NCI-H1694 (cell line): ENCODE measurements around the gene CSF2.
"Not testable (repeated sequence)": the region's sequence is repeated elsewhere in the genome, so short reads cannot be mapped to it uniquely, and the experiment has no call there.

Experiments
- DNase-seq: peaks from one replicate; lab custom pipeline; 2025; lab: John Stamatoyannopoulos, UW

CSF2 gene

GRCh38 chr5:132108957-132109356 lies 35.4 kb downstream of the CSF2 start:
- DNase-seq: not testable (repeated sequence)

GRCh38 chr5:132109494-132110053 lies 36.0 kb downstream of the CSF2 start:
- DNase-seq: no peak

GRCh38 chr5:132110195-132110594 lies 36.6 kb downstream of the CSF2 start:
- DNase-seq: no peak

GRCh38 chr5:132110930-132111329 lies 37.3 kb downstream of the CSF2 start:
- DNase-seq: no peak

- no peak for DNase-seq
These were observed 38.5 kb downstream of the CSF2 start for GRCh38 chr5:132112111-132112510.

- DNase-seq: no peak
These were observed 40.8 kb downstream of the CSF2 start for GRCh38 chr5:132114150-132115121.

- no peak for DNase-seq
These were observed 41.8 kb downstream of the CSF2 start for GRCh38 chr5:132115375-132115774.

GRCh38 chr5:132116072-132116471 lies 42.5 kb downstream of the CSF2 start:
- DNase-seq: no peak

- not testable (repeated sequence) for DNase-seq
These were observed 43.4 kb downstream of the CSF2 start for GRCh38 chr5:132116909-132117489.

- DNase-seq: not testable (repeated sequence)
These were observed 47.1 kb downstream of the CSF2 start for GRCh38 chr5:132120717-132121116.

GRCh38 chr5:132122971-132123370 lies 49.4 kb downstream of the CSF2 start:
- not testable (repeated sequence) for DNase-seq

GRCh38 chr5:132123578-132123977 lies 50.0 kb downstream of the CSF2 start:
- not testable (repeated sequence) for DNase-seq
